WERI-Rb-1 (cell line): ENCODE results near the gene PHLDA2.
A peak's percentile ranks its signal among the peaks of the same experiment; 100 is the strongest.

Experiments
- DNase-seq: peaks from one replicate; pipeline ENCODE4 v3.0.0-alpha.2; 2020
- H3K27ac ChIP-seq: fragments of 250-450 bp; sonication (Bioruptor Pico); 2 replicates; pipeline ENCODE4 v1.5.1; 2020; ENCODE audit warnings: mild to moderate bottlenecking, moderate library complexity
- H3K27me3 ChIP-seq: fragments of 250-450 bp; sonication (Bioruptor Pico); 2 replicates; pipeline ENCODE4 v1.5.1; 2021; ENCODE audit warnings: mild to moderate bottlenecking, low read depth, moderate library complexity; ENCODE audit not compliant: insufficient read depth, severe bottlenecking
- H3K36me3 ChIP-seq: fragments of 250-450 bp; sonication (Bioruptor Pico); 2 replicates; pipeline ENCODE4 v1.5.1; 2020; ENCODE audit warnings: mild to moderate bottlenecking, moderate library complexity
- H3K4me3 ChIP-seq: 2 replicates; pipeline ENCODE4 v1.5.1; 2011; ENCODE audit warnings: low read depth, mild to moderate bottlenecking, control low read depth, low read length
- H3K9me3 ChIP-seq: fragments of 250-450 bp; sonication (Bioruptor Pico); 2 replicates; pipeline ENCODE4 v1.5.1; 2021; ENCODE audit warnings: mild to moderate bottlenecking, moderate library complexity; ENCODE audit not compliant: severe bottlenecking
- CTCF ChIP-seq: IDR thresholded peaks from 2 replicates; pipeline ENCODE4 v1.5.1; 2011; ENCODE audit warnings: low read depth, mild to moderate bottlenecking, control low read depth, inconsistent platforms, low read length

Gene PHLDA2

GRCh38 chr11:2950825-2951224, 21.6 kb upstream of the PHLDA2 start:
- no peaks in the 10 kb centered on the region for H3K9me3 ChIP-seq
- H3K27me3 ChIP-seq: no peaks in the 10 kb centered on the region
- H3K27ac ChIP-seq: no peak overlapping the region
- no peak for TF ChIP-seq CTCF
- peaks cover 93% of the 10 kb centered on the region for H3K36me3 ChIP-seq
- H3K4me3 ChIP-seq: no peak overlapping the region
- no peak for DNase-seq

- no peak for DNase-seq
- Histone ChIP-seq H3K27me3 (no peaks in the 10 kb centered on the region), H3K9me3 (no peaks in the 10 kb centered on the region), H3K27ac (no peak overlapping the region), H3K36me3 (peaks cover 92% of the 10 kb centered on the region), H3K4me3 (no peak overlapping the region)
- no peak for TF ChIP-seq CTCF
Measured at GRCh38 chr11:2949920-2950319, 20.7 kb upstream of the PHLDA2 start.

- Histone ChIP-seq H3K9me3 (no peaks in the 10 kb centered on the region), H3K4me3 (no peak overlapping the region), H3K36me3 (peaks cover 87% of the 10 kb centered on the region), H3K27ac (no peak overlapping the region), H3K27me3 (no peaks in the 10 kb centered on the region)
- TF ChIP-seq CTCF: no peak
- DNase-seq: no peak
Measured at GRCh38 chr11:2947744-2948143, 18.5 kb upstream of the PHLDA2 start.

GRCh38 chr11:2945757-2946287, 16.6 kb upstream of the PHLDA2 start:
- no peak for TF ChIP-seq CTCF

GRCh38 chr11:2945031-2945756, 16.0 kb upstream of the PHLDA2 start:
- Histone ChIP-seq H3K27ac (no peak overlapping the region), H3K9me3 (peaks cover 4% of the 10 kb centered on the region), H3K4me3 (no peak overlapping the region), H3K27me3 (no peaks in the 10 kb centered on the region), H3K36me3 (peaks cover 64% of the 10 kb centered on the region)
- no peak for TF ChIP-seq CTCF
- DNase-seq: peak; percentile 73

More at GRCh38 chr11:2945757-2946287, 16.6 kb upstream of the PHLDA2 start:
- Histone ChIP-seq H3K9me3 (no peaks in the 10 kb centered on the region), H3K36me3 (peaks cover 70% of the 10 kb centered on the region), H3K4me3 (no peak overlapping the region), H3K27me3 (no peaks in the 10 kb centered on the region), H3K27ac (no peak overlapping the region)
- DNase-seq: no peak
